ENCODE measurements around the gene TPRG1L. TPM values are rescaled to one million over a fixed set of nuclear protein-coding genes. Genes with fewer than 3 reads are reported as not detected.

Gene TPRG1L
- total RNA-seq, 2 donors from 2014 or later = 8.9 to 10.4 TPM

- Mint-ChIP-seq H3K4me1 (no peaks in the 10 kb centered on the region), H3K27ac (no peak overlapping the region), H3K36me3 (ENCODE audit: low read depth) (no peaks in the 10 kb centered on the region), H3K27me3 (no peaks in the 10 kb centered on the region), H3K9me3 (no peaks in the 10 kb centered on the region), H3K4me3 (no peak overlapping the region)
- no peak for ATAC-seq (replicated peaks)
Measured at GRCh38 chr1:3586986-3587759, 37.6 kb upstream of the TPRG1L start.

- no peaks in the 10 kb centered on the region for H3K27me3 Mint-ChIP-seq
- H3K36me3 Mint-ChIP-seq (ENCODE audit: low read depth) = no peaks in the 10 kb centered on the region
- no peaks in the 10 kb centered on the region for H3K9me3 Mint-ChIP-seq
Measured at GRCh38 chr1:3588395-3588794, 36.4 kb upstream of the TPRG1L start.

GRCh38 chr1:3590139-3590763 is 34.6 kb upstream of the TPRG1L start:
- H3K4me3 Mint-ChIP-seq = no peak overlapping the region
- H3K36me3 Mint-ChIP-seq (ENCODE audit: low read depth) = no peaks in the 10 kb centered on the region
- H3K27ac Mint-ChIP-seq = no peak overlapping the region
- no peak for ATAC-seq (replicated peaks)
- H3K9me3 Mint-ChIP-seq = no peaks in the 10 kb centered on the region
- H3K4me1 Mint-ChIP-seq = no peaks in the 10 kb centered on the region
- no peaks in the 10 kb centered on the region for H3K27me3 Mint-ChIP-seq

More at GRCh38 chr1:3588395-3588794, 36.4 kb upstream of the TPRG1L start:
- no peak for ATAC-seq (replicated peaks)
- no peak overlapping the region for H3K27ac Mint-ChIP-seq
- no peak overlapping the region for H3K4me3 Mint-ChIP-seq
- H3K4me1 Mint-ChIP-seq = no peaks in the 10 kb centered on the region

- no peaks in the 10 kb centered on the region for H3K9me3 Mint-ChIP-seq
- H3K36me3 Mint-ChIP-seq (ENCODE audit: low read depth) = no peaks in the 10 kb centered on the region
- H3K4me1 Mint-ChIP-seq = no peaks in the 10 kb centered on the region
- H3K4me3 Mint-ChIP-seq = no peak overlapping the region
- no peaks in the 10 kb centered on the region for H3K27me3 Mint-ChIP-seq
- H3K27ac Mint-ChIP-seq = no peak overlapping the region
- no peak for ATAC-seq (replicated peaks)
Measured at GRCh38 chr1:3590951-3591865, 33.6 kb upstream of the TPRG1L start.

GRCh38 chr1:3593334-3593733 is 31.5 kb upstream of the TPRG1L start:
- H3K27me3 Mint-ChIP-seq = no peaks in the 10 kb centered on the region
- H3K4me1 Mint-ChIP-seq = peaks cover 6% of the 10 kb centered on the region
- no peak overlapping the region for H3K27ac Mint-ChIP-seq
- no peaks in the 10 kb centered on the region for H3K9me3 Mint-ChIP-seq
- no peaks in the 10 kb centered on the region for H3K36me3 Mint-ChIP-seq (ENCODE audit: low read depth)
- ATAC-seq (replicated peaks) = no peak
- no peak overlapping the region for H3K4me3 Mint-ChIP-seq

GRCh38 chr1:3593745-3594144 is 31.1 kb upstream of the TPRG1L start:
- H3K27me3 Mint-ChIP-seq = no peaks in the 10 kb centered on the region
- peaks cover 6% of the 10 kb centered on the region for H3K4me1 Mint-ChIP-seq
- H3K9me3 Mint-ChIP-seq = no peaks in the 10 kb centered on the region
- H3K4me3 Mint-ChIP-seq = no peak overlapping the region
- H3K27ac Mint-ChIP-seq = no peak overlapping the region
- H3K36me3 Mint-ChIP-seq (ENCODE audit: low read depth) = no peaks in the 10 kb centered on the region
- no peak for ATAC-seq (replicated peaks)

- Mint-ChIP-seq H3K4me1 (peaks cover 6% of the 10 kb centered on the region), H3K9me3 (no peaks in the 10 kb centered on the region), H3K27me3 (no peaks in the 10 kb centered on the region), H3K36me3 (ENCODE audit: low read depth) (no peaks in the 10 kb centered on the region), H3K27ac (no peak overlapping the region), H3K4me3 (no peak overlapping the region)
- ATAC-seq (replicated peaks) = no peak
Measured at GRCh38 chr1:3594706-3595377, 30.0 kb upstream of the TPRG1L start.

- Mint-ChIP-seq H3K9me3 (no peaks in the 10 kb centered on the region), H3K4me3 (no peak overlapping the region), H3K4me1 (peaks cover 6% of the 10 kb centered on the region), H3K27ac (no peak overlapping the region), H3K27me3 (no peaks in the 10 kb centered on the region), H3K36me3 (ENCODE audit: low read depth) (no peaks in the 10 kb centered on the region)
- ATAC-seq (replicated peaks) = no peak
Measured at GRCh38 chr1:3595949-3596348, 28.9 kb upstream of the TPRG1L start.

GRCh38 chr1:3596663-3597598 is 27.9 kb upstream of the TPRG1L start:
- no peak for ATAC-seq (replicated peaks)
- H3K9me3 Mint-ChIP-seq = no peaks in the 10 kb centered on the region
- peak overlapping the region; percentile 46 for H3K4me3 Mint-ChIP-seq
- no peak overlapping the region for H3K27ac Mint-ChIP-seq
- no peaks in the 10 kb centered on the region for H3K36me3 Mint-ChIP-seq (ENCODE audit: low read depth)
- H3K4me1 Mint-ChIP-seq = peaks cover 6% of the 10 kb centered on the region
- H3K27me3 Mint-ChIP-seq = no peaks in the 10 kb centered on the region

- no peaks in the 10 kb centered on the region for H3K27me3 Mint-ChIP-seq
- no peaks in the 10 kb centered on the region for H3K36me3 Mint-ChIP-seq (ENCODE audit: low read depth)
- ATAC-seq (replicated peaks) = no peak
- peak overlapping the region; percentile 46 for H3K4me3 Mint-ChIP-seq
- H3K27ac Mint-ChIP-seq = no peak overlapping the region
- H3K9me3 Mint-ChIP-seq = no peaks in the 10 kb centered on the region
- H3K4me1 Mint-ChIP-seq = peaks cover 6% of the 10 kb centered on the region
Measured at GRCh38 chr1:3597599-3597964, 27.2 kb upstream of the TPRG1L start.

GRCh38 chr1:3598051-3598491 is 26.7 kb upstream of the TPRG1L start:
- no peak for ATAC-seq (replicated peaks)
- H3K4me1 Mint-ChIP-seq = peaks cover 6% of the 10 kb centered on the region
- no peaks in the 10 kb centered on the region for H3K36me3 Mint-ChIP-seq (ENCODE audit: low read depth)
- no peaks in the 10 kb centered on the region for H3K27me3 Mint-ChIP-seq
- H3K4me3 Mint-ChIP-seq = peak overlapping the region; percentile 46
- H3K27ac Mint-ChIP-seq = no peak overlapping the region
- no peaks in the 10 kb centered on the region for H3K9me3 Mint-ChIP-seq

- Mint-ChIP-seq H3K9me3 (no peaks in the 10 kb centered on the region), H3K4me3 (no peak overlapping the region), H3K27me3 (no peaks in the 10 kb centered on the region), H3K36me3 (ENCODE audit: low read depth) (no peaks in the 10 kb centered on the region), H3K27ac (no peak overlapping the region), H3K4me1 (peaks cover 6% of the 10 kb centered on the region)
- no peak for ATAC-seq (replicated peaks)
Measured at GRCh38 chr1:3598522-3599285, 26.1 kb upstream of the TPRG1L start.

- Mint-ChIP-seq H3K27me3 (no peaks in the 10 kb centered on the region), H3K4me3 (no peak overlapping the region), H3K9me3 (no peaks in the 10 kb centered on the region), H3K27ac (no peak overlapping the region), H3K36me3 (ENCODE audit: low read depth) (no peaks in the 10 kb centered on the region), H3K4me1 (peaks cover 6% of the 10 kb centered on the region)
- no peak for ATAC-seq (replicated peaks)
Measured at GRCh38 chr1:3599286-3599811, 25.5 kb upstream of the TPRG1L start.

Measured in activated T-helper 17 cell treated with anti-CD3 and anti-CD28 coated beads, Interleukin-2, amount 50 U/mL, for 72 hours (primary cell).